Stimulated activated CD4-positive, alpha-beta T cell treated with anti-CD3 and anti-CD28 coated beads, Interleukin-1b, Interleukin-23, amount 100 ng/mL, for 24 hours (primary cell): ENCODE data around the gene CTNNA3.
"Not testable (repeated sequence)": the region's sequence is repeated elsewhere in the genome, so short reads cannot be mapped to it uniquely, and the experiment has no call there.

Experiments
- DNase-seq, 4 experiments: peaks; one replicate each; pipeline ENCODE4 v3.0.0-alpha.2; 2020; ENCODE audit warnings: low read depth in 4 of 4, low spot score in 1 of 4

Gene CTNNA3

GRCh38 chr10:67257427-67258144 lies 438.4 kb downstream of the CTNNA3 start:
- DNase-seq, result no peak

DNA sequence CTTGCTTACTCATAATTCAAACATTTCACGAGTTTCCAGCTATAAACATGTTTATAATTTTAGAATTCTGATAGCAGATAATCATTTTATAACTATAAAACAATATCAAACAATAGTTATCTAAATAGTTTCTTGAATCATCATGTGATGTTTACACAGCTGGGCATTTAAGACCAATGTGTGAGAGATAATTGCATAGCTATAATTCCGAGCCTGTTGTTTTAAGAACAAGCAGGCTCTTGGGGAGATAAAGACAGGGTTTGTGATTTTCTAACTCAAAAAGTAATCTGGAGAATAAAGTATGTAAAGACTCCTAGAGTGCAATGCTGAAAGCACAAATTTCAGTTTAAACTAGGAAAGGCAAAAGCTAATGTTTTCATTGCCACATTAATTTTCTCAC lies 439.0 kb downstream of the CTNNA3 start:
- no peak for DNase-seq

DNA sequence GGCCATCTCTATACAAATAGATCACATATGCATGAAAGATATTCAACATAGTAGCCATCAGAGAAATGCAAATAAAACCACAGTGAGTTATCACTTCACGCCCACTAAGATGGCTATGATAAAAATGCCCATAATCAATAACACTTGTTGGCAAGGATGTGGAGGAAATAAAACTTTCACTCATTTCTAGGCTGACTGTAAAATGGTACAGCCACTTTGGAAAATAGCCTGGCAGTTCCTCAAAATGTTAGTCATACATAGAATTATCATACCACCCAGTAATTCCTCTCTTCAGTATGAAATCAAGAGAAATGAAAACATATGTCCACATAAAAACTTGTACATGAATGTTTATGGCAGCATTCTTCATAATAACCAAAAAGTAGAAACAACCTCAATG lies 445.3 kb downstream of the CTNNA3 start:
- no peak for DNase-seq

DNA sequence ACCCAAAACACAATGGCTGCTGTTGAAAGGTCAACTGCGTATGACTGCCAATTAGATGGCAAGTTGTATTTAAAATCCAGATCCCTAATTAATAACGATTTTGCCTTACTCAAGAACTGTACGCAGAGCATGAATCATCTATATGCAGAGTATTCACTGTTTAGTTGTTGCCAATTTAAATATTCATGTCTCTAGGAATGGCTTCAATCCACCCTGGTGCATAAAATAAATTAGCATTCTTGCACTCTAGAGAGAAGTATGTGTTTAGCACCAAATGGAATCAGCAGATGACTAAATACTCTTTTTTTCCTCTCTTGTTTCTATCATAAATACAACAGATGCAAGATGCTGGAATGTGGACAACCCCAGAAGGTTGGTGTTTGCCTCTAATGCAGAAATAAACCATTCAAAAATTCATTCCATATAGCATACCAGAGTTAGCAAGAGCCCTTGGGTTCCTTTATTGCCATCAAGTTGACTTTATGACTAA lies 449.9 kb downstream of the CTNNA3 start:
- no peak for DNase-seq

- DNase-seq, result no peak
Measured at GRCh38 chr10:67242528-67242927, 453.5 kb downstream of the CTNNA3 start.

GRCh38 chr10:67241451-67241850 lies 454.5 kb downstream of the CTNNA3 start:
- DNase-seq, result no peak

GRCh38 chr10:67239864-67240497 lies 456.0 kb downstream of the CTNNA3 start:
- DNase-seq, result no peak

DNA sequence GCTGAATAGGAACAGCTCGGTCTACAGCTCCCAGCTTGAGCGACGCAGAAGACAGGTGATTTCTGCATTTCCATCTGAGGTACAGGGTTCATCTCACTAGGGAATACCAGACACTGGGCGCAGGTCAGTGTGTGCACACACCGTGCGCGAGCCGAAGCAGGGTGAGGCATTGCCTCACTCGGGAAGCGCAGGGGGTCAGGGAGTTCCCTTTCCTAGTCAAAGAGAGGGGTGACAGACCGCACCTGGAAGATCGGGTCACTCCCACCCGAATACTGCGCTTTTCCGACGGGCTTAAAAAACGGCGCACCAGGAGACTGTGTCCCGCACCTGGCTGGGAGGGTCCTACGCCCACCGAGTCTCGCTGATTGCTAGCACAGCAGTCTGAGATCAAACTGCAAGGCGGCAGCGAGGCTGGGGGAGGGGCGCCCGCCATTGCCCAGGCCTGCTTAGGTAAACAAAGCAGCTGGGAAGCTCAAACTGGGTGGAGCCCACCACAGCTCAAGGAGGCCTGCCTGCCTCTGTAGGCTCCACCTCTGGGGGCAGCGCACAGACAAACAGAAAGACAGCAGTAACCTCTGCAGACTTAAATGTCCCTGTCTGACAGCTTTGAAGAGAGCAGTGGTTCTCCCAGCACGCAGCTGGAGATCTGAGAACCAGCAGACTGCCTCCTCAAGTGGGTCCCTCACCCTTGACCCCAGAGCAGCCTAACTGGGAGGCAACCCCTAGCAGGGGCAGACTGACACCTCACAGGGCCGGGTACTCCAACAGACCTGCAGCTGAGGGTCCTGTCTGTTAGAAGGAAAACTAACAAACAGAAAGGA lies 465.1 kb downstream of the CTNNA3 start:
- DNase-seq, result not testable (repeated sequence)

- no peak for DNase-seq
Measured at GRCh38 chr10:67225226-67225625, 470.8 kb downstream of the CTNNA3 start.

- no peak for DNase-seq
Measured at GRCh38 chr10:67224553-67224952, 471.4 kb downstream of the CTNNA3 start.

DNA sequence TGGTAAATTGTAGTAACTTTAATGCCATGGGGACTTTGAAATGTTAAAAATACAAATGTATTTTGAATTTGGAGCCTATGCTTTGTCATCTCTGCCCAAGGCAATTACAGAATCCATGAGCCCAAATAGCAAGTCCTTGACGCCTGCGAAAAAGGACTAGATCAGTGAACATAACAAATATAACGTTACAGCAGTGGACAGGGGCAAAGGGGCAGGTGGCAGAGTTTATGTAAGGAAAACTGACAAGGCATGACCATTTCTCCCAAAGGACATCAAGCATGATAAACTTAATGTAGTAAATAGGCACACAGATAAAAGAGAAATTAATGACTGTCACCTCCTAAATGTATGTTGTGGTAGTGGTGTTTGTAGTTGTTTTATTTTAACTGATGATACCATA lies 473.1 kb downstream of the CTNNA3 start:
- no peak for DNase-seq

- no peak for DNase-seq
Measured at GRCh38 chr10:67221939-67222494, 474.0 kb downstream of the CTNNA3 start.

DNA sequence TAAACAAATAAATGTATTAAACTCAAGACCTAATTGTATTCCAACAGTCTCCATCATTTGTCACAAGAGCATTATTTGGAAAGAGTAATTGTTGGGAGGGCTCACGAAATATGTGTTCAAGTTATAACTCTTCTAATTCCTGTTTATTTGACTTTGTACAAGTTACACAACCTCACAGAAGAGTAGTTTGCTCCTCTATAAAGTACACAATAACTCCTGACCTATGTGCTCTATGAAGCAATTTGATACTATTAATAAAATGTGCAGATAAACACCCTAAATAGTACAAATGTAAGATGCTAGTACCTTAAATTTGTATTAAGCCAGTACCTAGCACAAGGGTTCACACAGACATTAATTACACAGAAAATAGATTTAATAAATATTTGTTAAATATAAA lies 484.3 kb downstream of the CTNNA3 start:
- no peak for DNase-seq

DNA sequence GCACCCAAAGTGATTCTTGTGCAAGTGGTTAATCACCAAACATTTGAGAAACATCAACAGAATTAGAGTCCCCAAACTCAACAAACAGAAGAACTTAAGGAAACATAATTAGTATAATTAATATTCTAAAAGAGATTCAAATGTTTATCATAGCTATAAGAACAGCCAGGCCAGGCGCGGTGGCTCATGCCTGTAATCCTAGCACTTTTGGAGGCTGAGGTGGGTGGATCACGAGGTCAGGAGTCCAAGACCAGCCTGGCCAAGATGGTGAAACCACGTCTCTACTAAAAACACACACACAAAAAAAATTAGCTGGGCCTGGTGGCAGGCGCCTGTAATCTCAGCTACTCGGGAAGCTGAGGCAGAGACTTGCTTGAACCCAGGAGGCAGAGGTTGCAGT lies 488.1 kb downstream of the CTNNA3 start:
- not testable (repeated sequence) for DNase-seq

- DNase-seq, result no peak
Measured at GRCh38 chr10:67200913-67201564, 495.0 kb downstream of the CTNNA3 start.

- DNase-seq, result no peak
Measured at GRCh38 chr10:67175354-67175753, 520.6 kb downstream of the CTNNA3 start.

DNA sequence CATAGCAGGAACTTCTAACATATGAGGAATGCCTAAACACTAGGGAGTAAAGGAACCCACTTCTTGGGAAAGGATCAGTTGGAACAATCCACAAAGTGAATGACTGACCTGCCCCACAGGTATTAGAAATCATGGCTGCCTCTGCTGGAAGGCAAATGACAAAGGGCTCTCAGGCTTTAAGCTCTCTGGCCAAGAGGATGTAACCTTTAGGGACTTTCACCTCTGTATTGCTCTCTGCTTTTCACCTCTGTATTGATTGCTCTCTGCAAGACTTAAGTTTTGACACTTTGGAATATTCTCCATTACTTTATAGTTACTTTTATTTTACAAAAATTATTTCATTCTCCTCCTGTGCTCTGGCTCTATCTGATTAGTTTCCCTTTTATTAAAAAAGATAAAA lies 522.2 kb downstream of the CTNNA3 start:
- DNase-seq, result no peak

DNA sequence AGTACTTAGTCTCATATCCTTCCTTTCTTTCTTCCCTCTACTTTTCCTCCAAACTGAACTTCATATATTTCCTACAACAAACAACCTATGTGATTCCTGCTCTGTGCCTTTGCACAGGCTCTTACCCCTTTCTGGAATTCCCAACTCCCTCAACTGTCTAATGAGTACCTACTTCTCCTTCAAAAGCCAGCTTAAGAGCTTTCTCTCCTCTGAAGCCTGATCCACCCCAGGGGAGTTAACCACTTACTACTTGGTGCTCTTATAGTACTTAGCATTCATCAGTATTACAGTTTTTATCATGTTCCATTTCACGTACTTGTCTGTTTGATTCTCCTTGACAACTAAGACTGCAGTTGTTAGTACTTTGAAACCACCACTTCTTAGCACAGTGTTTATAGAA lies 524.0 kb downstream of the CTNNA3 start:
- no peak for DNase-seq

DNA sequence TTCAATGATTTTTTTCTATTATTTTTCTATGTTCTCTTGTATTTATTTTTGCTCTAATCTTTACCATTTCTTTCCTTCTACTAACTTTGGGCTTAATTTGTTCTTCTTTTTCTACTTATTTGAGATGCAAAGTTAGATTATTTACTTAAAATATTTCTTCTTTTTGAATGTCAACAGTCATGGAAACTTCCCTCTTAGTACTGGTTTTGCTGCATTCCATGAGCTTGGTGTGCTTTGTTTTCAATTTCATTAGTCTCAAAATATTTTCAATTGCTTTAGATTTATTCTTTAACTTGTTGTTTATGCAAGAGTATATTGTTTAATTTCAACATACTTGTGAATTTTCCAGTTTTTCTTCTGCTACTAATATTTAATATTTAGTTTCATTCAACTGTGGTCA lies 539.8 kb downstream of the CTNNA3 start:
- no peak for DNase-seq

DNA sequence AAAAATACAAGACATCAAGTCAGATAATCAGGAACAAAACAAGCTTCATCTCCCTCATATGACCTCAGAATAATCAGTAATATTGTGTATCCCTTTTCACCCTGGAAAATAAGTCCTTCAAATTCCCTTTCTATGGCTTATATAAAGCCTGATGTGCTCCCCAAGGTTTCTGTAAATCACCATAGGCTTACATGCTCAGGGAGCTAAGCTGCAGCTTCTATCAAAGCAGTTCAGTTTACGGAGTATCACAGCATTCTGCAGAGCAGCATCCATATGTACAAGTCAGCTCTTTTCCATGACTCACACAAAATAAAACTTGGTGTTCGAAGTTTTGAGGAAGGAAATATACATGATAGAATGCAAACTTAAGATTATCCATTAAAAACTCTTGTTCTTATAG lies 544.5 kb downstream of the CTNNA3 start:
- no peak for DNase-seq

DNA sequence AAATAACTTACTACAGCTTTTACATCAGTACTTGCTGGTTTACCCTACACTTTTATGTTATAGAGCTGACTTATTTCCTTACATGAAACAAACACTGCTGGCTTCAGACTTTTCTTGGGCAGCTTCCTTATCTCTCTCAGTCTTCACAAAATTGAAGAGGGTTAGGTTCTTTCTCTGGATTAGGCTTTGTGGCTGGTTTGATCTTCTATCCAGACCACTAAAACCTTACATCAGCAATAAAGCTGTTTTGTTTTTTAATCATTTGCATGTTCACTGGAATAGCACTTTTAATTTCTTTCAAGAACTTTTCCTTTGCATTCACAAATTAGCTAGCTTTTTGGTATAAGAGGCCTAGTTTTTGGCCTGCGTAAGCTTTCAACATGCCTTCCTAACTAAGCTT lies 551.5 kb downstream of the CTNNA3 start:
- no peak for DNase-seq
